Ammon's horn (tissue), 1 donor: ENCODE data around the gene SHANK3.

Source experiments
- DNase-seq: peaks from one replicate; pipeline ENCODE4 v3.0.0-alpha.2; 2016; ENCODE audit warnings: low spot score

The SHANK3 gene

GRCh38 chr22:50713571-50714056 is 41.0 kb downstream of the SHANK3 start:
- peak; percentile 97 for DNase-seq

DNA sequence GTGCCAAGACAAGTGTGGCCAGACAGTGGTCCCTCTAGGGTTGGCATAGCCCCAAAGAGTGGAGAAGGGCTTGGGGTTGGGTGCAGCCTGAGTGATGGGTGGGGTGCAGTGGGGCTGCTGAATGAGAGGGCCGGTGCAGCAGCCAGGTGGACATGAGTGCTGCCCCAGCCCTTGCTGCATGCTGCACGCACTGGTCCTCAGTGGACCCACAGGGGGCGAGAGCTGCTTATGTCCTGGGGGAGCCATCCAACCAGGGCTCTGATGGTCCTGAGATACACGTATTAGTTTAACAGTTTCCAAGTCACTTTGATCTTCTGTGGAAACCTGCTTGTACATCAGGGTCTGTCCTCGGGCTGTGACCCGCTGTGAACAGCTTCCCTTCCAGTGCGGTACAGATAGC is 41.5 kb downstream of the SHANK3 start:
- no peak for DNase-seq

- no peak for DNase-seq
Observed at GRCh38 chr22:50714631-50715179, 42.1 kb downstream of the SHANK3 start.

- DNase-seq, result no peak
Observed at GRCh38 chr22:50715250-50715649, 42.6 kb downstream of the SHANK3 start.

- no peak for DNase-seq
Observed at GRCh38 chr22:50715776-50716175, 43.2 kb downstream of the SHANK3 start.

- no peak for DNase-seq
Observed at GRCh38 chr22:50716290-50717024, 43.8 kb downstream of the SHANK3 start.

DNA sequence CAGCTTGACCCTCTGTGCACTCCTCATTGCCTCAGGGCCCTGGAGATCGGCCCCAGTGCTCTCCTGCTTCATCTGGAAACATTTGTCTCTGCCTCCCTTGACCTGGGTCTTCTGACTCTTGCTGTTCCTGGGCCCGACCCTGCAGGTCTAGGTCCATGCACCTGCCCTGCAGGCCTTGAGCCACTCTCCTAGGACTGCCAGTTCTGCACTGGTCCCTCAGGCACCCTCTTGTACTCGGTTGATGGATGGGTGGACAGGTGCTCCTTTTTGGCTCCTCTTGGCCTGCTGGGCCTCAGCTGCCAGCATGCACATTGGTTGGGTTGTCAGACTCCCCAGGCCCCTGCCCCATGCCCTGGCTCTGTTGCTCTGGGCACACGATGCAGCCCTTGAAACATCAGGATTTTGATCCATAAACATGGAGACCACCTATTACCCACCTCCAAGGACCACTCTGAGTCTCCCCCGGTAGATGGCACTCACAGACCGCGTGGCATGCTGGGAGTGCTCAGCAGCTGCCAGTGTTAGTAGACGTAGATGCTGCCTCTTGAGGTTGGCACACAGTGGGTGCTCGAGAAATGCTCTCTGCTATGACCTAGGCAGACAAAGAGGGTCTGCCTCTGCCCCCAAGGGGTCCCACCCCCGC is 45.2 kb downstream of the SHANK3 start:
- DNase-seq, result peak; percentile 63

- DNase-seq, result no peak
Observed at GRCh38 chr22:50718352-50718709, 45.7 kb downstream of the SHANK3 start.

DNA sequence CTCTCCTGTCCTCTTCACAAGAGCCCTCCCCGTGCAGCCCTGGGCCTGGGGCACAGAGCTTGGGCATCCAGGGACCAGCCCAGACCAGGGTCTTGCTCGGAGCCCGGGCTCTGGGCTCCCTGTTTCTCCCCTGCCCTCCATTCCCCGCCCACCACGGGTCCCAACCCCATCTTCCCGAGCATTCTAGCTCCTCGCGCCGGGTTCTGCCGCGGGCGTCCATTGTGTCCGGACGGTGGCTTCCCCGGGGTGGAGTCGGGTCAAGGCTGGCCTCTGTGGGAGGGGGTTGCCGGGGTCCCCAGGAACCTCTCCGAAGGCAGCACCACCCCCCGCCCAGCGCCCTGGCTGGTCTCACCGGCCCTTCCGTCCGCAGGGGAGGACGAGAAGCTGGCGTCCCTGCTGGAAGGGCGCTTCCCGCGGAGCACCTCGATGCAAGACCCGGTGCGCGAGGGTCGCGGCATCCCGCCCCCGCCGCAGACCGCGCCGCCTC is 47.2 kb downstream of the SHANK3 start:
- no peak for DNase-seq

GRCh38 chr22:50720301-50721256 is 48.0 kb downstream of the SHANK3 start:
- no peak for DNase-seq

- no peak for DNase-seq
Observed at GRCh38 chr22:50721257-50721844, 48.7 kb downstream of the SHANK3 start.

- no peak for DNase-seq
Observed at GRCh38 chr22:50722048-50722701, 49.6 kb downstream of the SHANK3 start.
